GM06990 (cell line): Measurements from ENCODE around the gene MCTP1.

ENCODE experiments used
- DNase-seq: peaks from one replicate; pipeline ENCODE4 v3.0.0-alpha.2; 2011; ENCODE audit not compliant: insufficient read length; ENCODE audit errors: extremely low read depth
- H3K27me3 ChIP-seq: replicated peaks from 2 replicates; pipeline ENCODE4 v1.6.0; 2011; ENCODE audit warnings: low read length; ENCODE audit not compliant: control insufficient read depth, insufficient read depth
- H3K36me3 ChIP-seq: 2 replicates; pipeline ENCODE4 v1.5.1; 2011; ENCODE audit warnings: low read length; ENCODE audit not compliant: control insufficient read depth, insufficient read depth
- H3K4me3 ChIP-seq: replicated peaks from 2 replicates; pipeline ENCODE4 v1.5.1; 2011; ENCODE audit warnings: low read depth, mild to moderate bottlenecking, control low read depth, low read length
- CTCF ChIP-seq: IDR thresholded peaks from 2 replicates; pipeline ENCODE4 v1.5.1; 2011; ENCODE audit warnings: low read length, control low read depth, mild to moderate bottlenecking, inconsistent platforms; ENCODE audit not compliant: insufficient read depth, poor library complexity, severe bottlenecking

MCTP1 gene

GRCh38 chr5:94777056-94777880 lies 507.6 kb downstream of the MCTP1 start:
- H3K36me3 ChIP-seq, result no peaks in the 10 kb centered on the region
- no peak for DNase-seq
- TF ChIP-seq CTCF, result no peak
- no peaks in the 10 kb centered on the region for H3K27me3 ChIP-seq
- H3K4me3 ChIP-seq, result no peak overlapping the region

- Histone ChIP-seq H3K4me3 (no peak overlapping the region), H3K27me3 (no peaks in the 10 kb centered on the region), H3K36me3 (no peaks in the 10 kb centered on the region)
- TF ChIP-seq CTCF, result no peak
- DNase-seq, result no peak
These were observed 508.7 kb downstream of the MCTP1 start for GRCh38 chr5:94776167-94776566.

- Histone ChIP-seq H3K36me3 (no peaks in the 10 kb centered on the region), H3K27me3 (no peaks in the 10 kb centered on the region), H3K4me3 (no peak overlapping the region)
- no peak for DNase-seq
- TF ChIP-seq CTCF, result no peak
These were observed 509.8 kb downstream of the MCTP1 start for GRCh38 chr5:94775088-94775487.

- DNase-seq, result no peak
- no peak for TF ChIP-seq CTCF
- H3K4me3 ChIP-seq, result no peak overlapping the region
- H3K27me3 ChIP-seq, result no peaks in the 10 kb centered on the region
- no peaks in the 10 kb centered on the region for H3K36me3 ChIP-seq
These were observed 513.2 kb downstream of the MCTP1 start for GRCh38 chr5:94771742-94772141.

GRCh38 chr5:94769996-94770395 lies 514.9 kb downstream of the MCTP1 start:
- Histone ChIP-seq H3K36me3 (no peaks in the 10 kb centered on the region), H3K4me3 (no peak overlapping the region), H3K27me3 (no peaks in the 10 kb centered on the region)
- no peak for DNase-seq
- no peak for TF ChIP-seq CTCF
